ENCODE data around the gene VEZF1.

DNA sequence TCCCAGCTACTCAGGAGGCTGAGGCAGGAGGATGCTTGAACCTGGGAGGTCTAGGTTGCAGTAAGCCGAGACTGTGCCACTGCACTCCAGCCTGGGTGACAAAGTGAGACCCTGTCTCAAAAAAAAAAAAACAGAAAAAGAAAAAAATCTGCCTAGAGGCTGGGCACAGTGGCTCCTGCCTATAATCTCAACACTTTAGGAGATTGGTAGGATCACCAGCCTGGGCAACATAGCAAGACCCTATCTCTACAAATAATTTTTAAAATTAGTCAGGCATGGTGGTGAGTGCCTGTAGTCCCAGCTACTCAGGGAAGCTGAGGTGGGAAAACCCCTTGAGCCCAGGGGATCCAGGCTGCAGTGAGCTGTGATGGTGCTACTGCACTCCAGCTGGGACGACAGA is 50.6 kb downstream of the VEZF1 start:
- TF ChIP-seq, protein P1, sequence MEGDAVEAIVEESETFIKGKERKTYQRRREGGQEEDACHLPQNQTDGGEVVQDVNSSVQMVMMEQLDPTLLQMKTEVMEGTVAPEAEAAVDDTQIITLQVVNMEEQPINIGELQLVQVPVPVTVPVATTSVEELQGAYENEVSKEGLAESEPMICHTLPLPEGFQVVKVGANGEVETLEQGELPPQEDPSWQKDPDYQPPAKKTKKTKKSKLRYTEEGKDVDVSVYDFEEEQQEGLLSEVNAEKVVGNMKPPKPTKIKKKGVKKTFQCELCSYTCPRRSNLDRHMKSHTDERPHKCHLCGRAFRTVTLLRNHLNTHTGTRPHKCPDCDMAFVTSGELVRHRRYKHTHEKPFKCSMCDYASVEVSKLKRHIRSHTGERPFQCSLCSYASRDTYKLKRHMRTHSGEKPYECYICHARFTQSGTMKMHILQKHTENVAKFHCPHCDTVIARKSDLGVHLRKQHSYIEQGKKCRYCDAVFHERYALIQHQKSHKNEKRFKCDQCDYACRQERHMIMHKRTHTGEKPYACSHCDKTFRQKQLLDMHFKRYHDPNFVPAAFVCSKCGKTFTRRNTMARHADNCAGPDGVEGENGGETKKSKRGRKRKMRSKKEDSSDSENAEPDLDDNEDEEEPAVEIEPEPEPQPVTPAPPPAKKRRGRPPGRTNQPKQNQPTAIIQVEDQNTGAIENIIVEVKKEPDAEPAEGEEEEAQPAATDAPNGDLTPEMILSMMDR (IDR thresholded peaks at IDR 0.05), result no peak
- TF ChIP-seq POLR2A (IDR thresholded peaks at IDR 0.05), result no peak

All from thyroid gland (tissue), 4 donors.